BLaER1 (cell line): Measurements from ENCODE around the gene ORM2.
"Not testable (repeated sequence)": the region's sequence is repeated elsewhere in the genome, so short reads cannot be mapped to it uniquely, and the experiment has no call there.

Experiments
- H3K27ac ChIP-seq: shearing (Covaris generic); formaldehyde crosslinking; 2 replicates; pipeline ENCODE4 v1.8.1; 2022
- H3K27me3 ChIP-seq: shearing (Covaris generic); formaldehyde crosslinking; 2 replicates; pipeline ENCODE4 v1.8.1; 2022
- H3K36me3 ChIP-seq: shearing (Covaris generic); formaldehyde crosslinking; 2 replicates; pipeline ENCODE4 v1.8.1; 2022
- H3K4me1 ChIP-seq: shearing (Covaris generic); formaldehyde crosslinking; 2 replicates; pipeline ENCODE4 v1.8.1; 2022
- H3K4me2 ChIP-seq: shearing (Covaris generic); formaldehyde crosslinking; 2 replicates; pipeline ENCODE4 v1.8.1; 2022
- H3K4me3 ChIP-seq: shearing (Covaris generic); formaldehyde crosslinking; 2 replicates; pipeline ENCODE4 v1.8.1; 2022
- H3K9ac ChIP-seq: shearing (Covaris generic); formaldehyde crosslinking; 2 replicates; pipeline ENCODE4 v1.8.1; 2022
- H3K9me3 ChIP-seq: shearing (Covaris generic); formaldehyde crosslinking; 2 replicates; pipeline ENCODE4 v1.8.1; 2022
- H4K20me1 ChIP-seq: shearing (Covaris generic); formaldehyde crosslinking; 2 replicates; pipeline ENCODE4 v1.8.1; 2022
- Cebpa-rat ChIP-seq: shearing (Covaris generic); IDR thresholded peaks from 2 replicates; pipeline ENCODE4 v1.8.1; 2022

ORM2 gene

GRCh38 chr9:114329625-114330022, at the start of gene ORM2:
TSS of gene ORM2 (plus strand) at chr9:114329869. CDS start at chr9:114329905, 36 bp downstream.
- not testable (repeated sequence) for H3K4me2 ChIP-seq, H3K9ac ChIP-seq, H3K4me3 ChIP-seq, H3K9me3 ChIP-seq, H4K20me1 ChIP-seq, H3K36me3 ChIP-seq, H3K4me1 ChIP-seq, H3K27me3 ChIP-seq, H3K27ac ChIP-seq

DNA sequence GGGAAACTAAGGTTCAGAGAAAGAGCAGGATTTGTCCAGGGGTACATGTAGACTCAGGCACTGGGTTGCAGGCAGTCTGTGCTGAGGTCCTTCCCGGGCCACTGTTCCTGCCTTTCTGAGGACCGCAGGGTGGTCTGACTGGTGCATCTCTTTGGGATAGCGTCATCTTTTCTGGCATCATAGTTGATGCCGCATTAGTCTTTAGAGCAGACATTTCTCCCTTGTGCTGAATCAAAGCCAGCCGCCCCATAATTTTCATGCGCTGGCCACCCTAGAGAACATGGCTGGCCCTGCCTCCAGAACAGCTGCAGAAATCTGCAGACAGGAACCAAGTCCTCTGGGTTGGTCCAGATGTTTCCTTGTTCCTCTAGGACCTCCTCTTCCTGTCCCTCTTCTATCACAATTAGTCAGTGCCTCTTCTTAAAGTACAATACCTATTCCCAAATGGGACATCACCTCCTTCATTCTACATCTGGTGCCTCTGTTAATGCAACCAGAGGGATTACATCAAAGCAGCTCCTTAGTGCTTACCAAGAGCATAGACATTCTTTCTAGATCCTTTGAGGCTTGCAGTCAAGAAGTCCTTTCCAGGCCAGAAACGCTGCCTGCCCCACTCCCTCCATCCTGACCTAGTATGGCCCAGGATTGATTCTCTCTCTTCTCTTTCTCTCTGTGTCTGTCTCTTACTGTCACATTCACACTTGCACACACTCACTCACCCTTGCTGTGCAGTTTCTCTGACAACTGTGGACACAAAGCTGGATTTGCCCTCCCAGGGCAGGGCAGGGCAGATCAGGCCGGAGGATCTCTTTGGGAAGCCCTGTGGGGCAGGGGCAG, 48.8 kb upstream of the ORM2 start:
- H3K9ac ChIP-seq: no peak overlapping the region
- no peak for TF ChIP-seq Cebpa-rat
- H3K4me2 ChIP-seq: peak overlapping the region; percentile 60
- no peaks in the 10 kb centered on the region for H3K9me3 ChIP-seq
- no peak overlapping the region for H3K4me3 ChIP-seq
- H3K27me3 ChIP-seq: no peaks in the 10 kb centered on the region
- peaks cover 33% of the 10 kb centered on the region for H3K4me1 ChIP-seq
- H3K27ac ChIP-seq: peak overlapping the region; percentile 60
- peaks cover 85% of the 10 kb centered on the region for H3K36me3 ChIP-seq
- no peaks in the 10 kb centered on the region for H4K20me1 ChIP-seq

DNA sequence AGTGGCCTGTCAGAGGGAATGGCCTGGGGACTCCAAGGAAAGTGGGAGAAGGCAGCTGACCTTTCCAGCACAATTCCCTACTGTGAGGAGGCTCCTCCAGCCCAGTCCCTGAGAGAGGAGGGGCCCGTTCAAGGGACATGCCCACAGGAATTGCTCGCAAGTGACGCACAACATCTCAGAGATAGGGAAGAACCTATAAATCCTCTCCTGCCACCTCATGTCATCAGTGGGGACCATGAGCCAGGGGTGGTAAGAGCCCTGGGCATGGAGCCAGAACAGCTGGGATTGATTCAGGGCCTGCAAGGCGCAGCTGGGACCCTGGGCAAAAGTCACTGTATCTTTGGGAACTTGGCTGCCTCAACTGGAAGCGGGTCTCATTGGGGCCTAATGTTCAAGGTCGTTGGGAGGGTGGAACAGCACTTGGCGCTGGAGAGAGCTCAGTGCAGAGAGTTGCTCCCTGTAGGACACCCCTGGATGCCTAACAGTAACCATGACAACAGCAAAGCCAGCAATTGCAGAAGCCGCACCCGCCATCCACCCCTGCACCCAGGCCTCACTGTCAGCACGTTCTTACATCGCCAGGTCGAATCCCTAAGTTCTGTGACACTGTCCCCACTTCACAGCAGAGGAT, 48.1 kb upstream of the ORM2 start:
- Histone ChIP-seq H3K36me3 (peaks cover 84% of the 10 kb centered on the region), H3K4me1 (peaks cover 33% of the 10 kb centered on the region), H3K4me2 (peak overlapping the region; percentile 60), H3K9ac (no peak overlapping the region), H3K9me3 (no peaks in the 10 kb centered on the region), H3K27ac (peak overlapping the region; percentile 60; the same call in 1 of the 2 replicates), H3K27me3 (no peaks in the 10 kb centered on the region), H4K20me1 (no peaks in the 10 kb centered on the region), H3K4me3 (no peak overlapping the region)
- TF ChIP-seq Cebpa-rat: no peak

DNA sequence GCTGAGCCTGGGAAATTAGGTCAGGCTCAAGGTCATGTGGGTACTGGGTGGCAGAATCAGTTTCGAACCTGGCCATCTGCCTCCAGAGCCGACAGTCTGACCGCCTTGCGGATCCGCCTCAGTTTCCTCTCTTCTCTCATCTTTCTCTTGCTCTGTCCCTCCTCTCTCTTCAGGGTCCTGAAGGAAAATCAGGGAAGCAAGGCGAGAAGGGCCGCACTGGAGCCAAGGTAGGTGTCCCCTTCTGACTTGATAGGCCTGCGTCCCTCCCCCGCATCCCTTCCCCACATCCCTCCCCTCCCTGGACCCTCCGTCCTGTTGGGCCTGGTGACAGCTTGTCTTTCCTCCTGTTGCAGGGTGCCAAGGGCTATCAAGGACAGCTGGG, 47.6 kb upstream of the ORM2 start:
- H3K36me3 ChIP-seq: peaks cover 84% of the 10 kb centered on the region
- H3K4me3 ChIP-seq: no peak overlapping the region
- H3K9ac ChIP-seq: no peak overlapping the region
- no peak overlapping the region for H3K4me2 ChIP-seq
- H4K20me1 ChIP-seq: no peaks in the 10 kb centered on the region
- H3K4me1 ChIP-seq: peaks cover 33% of the 10 kb centered on the region
- TF ChIP-seq Cebpa-rat: no peak
- no peaks in the 10 kb centered on the region for H3K27me3 ChIP-seq
- no peak overlapping the region for H3K27ac ChIP-seq
- no peaks in the 10 kb centered on the region for H3K9me3 ChIP-seq

- Histone ChIP-seq H3K27ac (no peak overlapping the region), H3K36me3 (peaks cover 84% of the 10 kb centered on the region)
Measured at GRCh38 chr9:114282507-114282906, 47.2 kb upstream of the ORM2 start.

GRCh38 chr9:114282926-114283325, 46.7 kb upstream of the ORM2 start:
- H3K9me3 ChIP-seq: no peaks in the 10 kb centered on the region
- no peak for TF ChIP-seq Cebpa-rat
- H3K27me3 ChIP-seq: no peaks in the 10 kb centered on the region
- H3K4me2 ChIP-seq: no peak overlapping the region
- H3K9ac ChIP-seq: no peak overlapping the region
- H3K4me3 ChIP-seq: no peak overlapping the region
- H3K4me1 ChIP-seq: peaks cover 33% of the 10 kb centered on the region
- H4K20me1 ChIP-seq: no peaks in the 10 kb centered on the region
- peaks cover 84% of the 10 kb centered on the region for H3K36me3 ChIP-seq
- H3K27ac ChIP-seq: no peak overlapping the region

More at GRCh38 chr9:114282507-114282906, 47.2 kb upstream of the ORM2 start:
- peaks cover 33% of the 10 kb centered on the region for H3K4me1 ChIP-seq
- no peak overlapping the region for H3K4me2 ChIP-seq
- H3K27me3 ChIP-seq: no peaks in the 10 kb centered on the region
- H3K9ac ChIP-seq: no peak overlapping the region
- no peak overlapping the region for H3K4me3 ChIP-seq
- H3K9me3 ChIP-seq: no peaks in the 10 kb centered on the region
- H4K20me1 ChIP-seq: no peaks in the 10 kb centered on the region
- no peak for TF ChIP-seq Cebpa-rat

DNA sequence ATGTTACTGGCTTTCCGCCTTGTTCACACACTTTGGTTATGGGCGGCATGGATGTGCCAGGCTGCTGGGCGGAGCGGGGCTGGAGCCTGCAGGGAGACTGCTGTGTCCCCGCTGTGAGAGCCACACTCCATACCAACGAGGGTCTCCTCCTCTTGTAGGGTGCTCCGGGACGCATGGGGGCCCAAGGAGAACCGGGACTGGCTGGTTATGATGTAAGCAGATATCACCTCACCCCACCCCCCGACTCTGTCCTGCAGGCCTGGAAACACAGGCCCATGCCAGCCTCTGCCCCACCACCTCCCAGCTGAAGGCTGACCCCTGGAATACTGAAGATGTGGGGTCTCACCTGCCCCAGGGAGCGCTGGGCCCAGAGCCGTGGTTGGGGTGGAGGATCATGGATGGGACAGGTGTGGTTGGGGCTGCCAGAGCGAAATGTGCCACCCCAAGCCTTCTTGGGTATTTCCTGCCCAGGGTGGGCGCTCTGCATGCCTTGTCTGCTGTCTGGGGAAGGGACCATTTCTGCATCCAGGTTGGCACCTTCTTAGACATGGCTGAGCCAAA, 46.0 kb upstream of the ORM2 start:
- no peak overlapping the region for H3K9ac ChIP-seq
- H4K20me1 ChIP-seq: no peaks in the 10 kb centered on the region
- H3K4me1 ChIP-seq: peaks cover 30% of the 10 kb centered on the region
- H3K36me3 ChIP-seq: peaks cover 90% of the 10 kb centered on the region
- H3K27ac ChIP-seq: no peak overlapping the region
- H3K9me3 ChIP-seq: no peaks in the 10 kb centered on the region
- H3K27me3 ChIP-seq: no peaks in the 10 kb centered on the region
- no peak overlapping the region for H3K4me3 ChIP-seq
- H3K4me2 ChIP-seq: no peak overlapping the region
- no peak for TF ChIP-seq Cebpa-rat

DNA sequence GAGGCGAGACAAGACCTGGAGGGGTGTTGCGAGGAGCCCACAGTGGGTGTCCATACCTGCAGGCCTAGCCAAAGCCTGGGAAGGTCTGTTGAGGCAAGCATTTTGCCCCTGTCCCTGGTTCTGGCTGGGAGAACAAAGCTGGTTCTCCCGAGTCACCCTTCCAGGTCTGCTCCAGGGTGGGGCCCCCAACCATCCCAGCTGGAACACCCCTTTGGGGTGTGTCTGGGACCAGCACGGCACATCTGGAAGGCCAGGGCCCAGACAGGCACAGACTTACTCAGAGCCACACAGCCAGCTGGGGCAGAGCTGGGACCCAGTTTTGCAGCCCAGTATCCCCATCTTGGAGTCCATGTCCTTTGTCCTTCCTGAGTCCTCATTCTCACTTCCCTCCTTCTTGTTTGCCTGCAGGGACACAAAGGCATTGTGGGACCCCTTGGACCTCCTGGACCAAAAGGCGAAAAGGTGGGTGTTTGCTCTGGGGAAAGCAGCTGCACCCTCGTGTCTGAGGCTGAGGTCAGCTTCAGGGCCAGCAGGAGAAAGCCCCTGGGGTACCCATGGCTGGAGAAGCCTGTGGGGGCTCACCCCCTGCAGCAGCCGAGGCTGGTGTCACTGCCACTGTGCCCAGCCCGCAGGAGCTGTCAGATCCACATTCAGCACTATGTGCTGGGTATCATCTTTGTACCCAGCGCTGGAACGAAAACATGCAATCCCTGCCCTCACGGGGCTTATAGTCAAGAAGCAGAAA, 45.2 kb upstream of the ORM2 start:
- H3K9ac ChIP-seq: no peak overlapping the region
- no peak overlapping the region for H3K4me2 ChIP-seq
- no peaks in the 10 kb centered on the region for H4K20me1 ChIP-seq
- H3K4me3 ChIP-seq: no peak overlapping the region
- peaks cover 22% of the 10 kb centered on the region for H3K4me1 ChIP-seq
- no peaks in the 10 kb centered on the region for H3K27me3 ChIP-seq
- H3K9me3 ChIP-seq: no peaks in the 10 kb centered on the region
- peaks cover 84% of the 10 kb centered on the region for H3K36me3 ChIP-seq
- TF ChIP-seq Cebpa-rat: no peak
- H3K27ac ChIP-seq: no peak overlapping the region

DNA sequence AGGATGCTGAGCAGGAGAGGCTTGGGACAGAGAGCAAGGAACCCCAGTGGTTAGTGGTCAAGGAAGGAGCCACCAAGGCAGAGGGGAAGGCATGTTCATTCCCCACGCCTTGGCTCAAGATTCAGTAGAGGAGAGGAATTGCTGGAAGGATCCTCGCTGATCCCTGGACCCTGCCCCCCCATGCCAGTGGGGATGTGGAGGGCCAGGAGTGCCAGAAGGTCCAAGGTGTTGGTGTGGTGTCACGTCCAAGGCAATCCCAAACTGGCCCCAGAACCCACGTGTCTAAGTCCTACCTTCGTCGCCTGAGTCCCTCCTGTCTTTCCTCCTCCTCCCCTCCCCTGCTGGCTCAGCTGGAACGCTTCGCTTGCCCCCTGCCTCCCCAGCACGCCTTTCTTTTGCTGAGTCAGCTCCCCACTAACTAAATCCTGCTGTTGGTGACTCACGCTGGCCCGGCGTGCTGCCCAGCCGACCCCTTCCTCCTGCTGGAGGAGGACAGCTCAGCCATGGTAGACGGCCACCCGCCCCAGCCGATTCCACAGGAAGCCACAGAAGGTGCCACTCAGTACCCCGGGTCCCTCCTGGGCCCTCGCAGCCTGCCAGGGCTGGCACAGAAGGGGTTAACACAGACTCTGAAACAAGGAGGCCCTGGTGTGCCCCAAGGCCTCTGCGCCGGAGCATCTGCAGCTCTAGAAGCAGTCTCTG, 44.4 kb upstream of the ORM2 start:
- H3K9ac ChIP-seq: 0 out of 2 replicates have a peak overlapping the region, but pooled peaks have one; percentile 6
- peaks cover 83% of the 10 kb centered on the region for H3K36me3 ChIP-seq
- peaks cover 15% of the 10 kb centered on the region for H3K4me1 ChIP-seq
- H3K9me3 ChIP-seq: no peaks in the 10 kb centered on the region
- H3K27ac ChIP-seq: no peak overlapping the region
- no peak overlapping the region for H3K4me3 ChIP-seq
- H4K20me1 ChIP-seq: no peaks in the 10 kb centered on the region
- no peak overlapping the region for H3K4me2 ChIP-seq
- no peaks in the 10 kb centered on the region for H3K27me3 ChIP-seq
- TF ChIP-seq Cebpa-rat: no peak
